ENCODE data around the gene PPP1R7. TPM values are rescaled to one million over a fixed set of nuclear protein-coding genes. Genes with fewer than 3 reads are reported as not detected.
A peak's percentile ranks its signal among the peaks of the same experiment; 100 is the strongest.

PPP1R7 gene
- total RNA-seq, 1 donor: 46.7 TPM

- H3K27ac ChIP-seq (ENCODE audit: low read depth, low read length): no peak overlapping the region
- DNase-seq (ENCODE audit: insufficient read length, low spot score, missing footprints): peak; percentile 77
- H3K4me3 ChIP-seq (ENCODE audit: insufficient read depth, low read length): no peak overlapping the region
- no peaks in the 10 kb centered on the region for H3K9me3 ChIP-seq (ENCODE audit: low read depth, low read length)
- no peak overlapping the region for H2AFZ ChIP-seq (ENCODE audit: low read length)
- H3K4me2 ChIP-seq (ENCODE audit: insufficient read depth, low read length): no peak overlapping the region
- no peaks in the 10 kb centered on the region for H3K36me3 ChIP-seq (ENCODE audit: insufficient read depth, low read length)
- TF ChIP-seq CTCF (IDR thresholded peaks at IDR 0.05; ENCODE audit: extremely low read depth, low read depth, low read length): no peak
- H3K27me3 ChIP-seq (ENCODE audit: insufficient read depth, low read length): no peaks in the 10 kb centered on the region
- no peaks in the 10 kb centered on the region for H3K79me2 ChIP-seq (ENCODE audit: insufficient read depth, low read length)
- H3K4me1 ChIP-seq (ENCODE audit: insufficient read depth, low read length): no peaks in the 10 kb centered on the region
- no peaks in the 10 kb centered on the region for H4K20me1 ChIP-seq (ENCODE audit: insufficient read depth, low read length)
Observed at GRCh38 chr2:241133436-241133820, 16.8 kb upstream of the PPP1R7 start.

GRCh38 chr2:241134711-241135110, 15.6 kb upstream of the PPP1R7 start:
- H3K9me3 ChIP-seq (ENCODE audit: low read depth, low read length): no peaks in the 10 kb centered on the region
- no peaks in the 10 kb centered on the region for H3K36me3 ChIP-seq (ENCODE audit: insufficient read depth, low read length)
- no peak overlapping the region for H3K27ac ChIP-seq (ENCODE audit: low read depth, low read length)
- no peak overlapping the region for H3K4me3 ChIP-seq (ENCODE audit: insufficient read depth, low read length)
- no peaks in the 10 kb centered on the region for H4K20me1 ChIP-seq (ENCODE audit: insufficient read depth, low read length)
- H3K79me2 ChIP-seq (ENCODE audit: insufficient read depth, low read length): no peaks in the 10 kb centered on the region
- DNase-seq (ENCODE audit: insufficient read length, low spot score, missing footprints): peak; percentile 65
- no peak overlapping the region for H2AFZ ChIP-seq (ENCODE audit: low read length)
- no peaks in the 10 kb centered on the region for H3K4me1 ChIP-seq (ENCODE audit: insufficient read depth, low read length)
- no peaks in the 10 kb centered on the region for H3K27me3 ChIP-seq (ENCODE audit: insufficient read depth, low read length)
- no peak for TF ChIP-seq CTCF (IDR thresholded peaks at IDR 0.05; ENCODE audit: extremely low read depth, low read depth, low read length)
- H3K4me2 ChIP-seq (ENCODE audit: insufficient read depth, low read length): no peak overlapping the region

- H3K4me1 ChIP-seq (ENCODE audit: insufficient read depth, low read length): no peaks in the 10 kb centered on the region
- H3K36me3 ChIP-seq (ENCODE audit: insufficient read depth, low read length): no peaks in the 10 kb centered on the region
- no peaks in the 10 kb centered on the region for H4K20me1 ChIP-seq (ENCODE audit: insufficient read depth, low read length)
- DNase-seq (ENCODE audit: insufficient read length, low spot score, missing footprints): peak; percentile 60
- no peak overlapping the region for H2AFZ ChIP-seq (ENCODE audit: low read length)
- H3K79me2 ChIP-seq (ENCODE audit: insufficient read depth, low read length): no peaks in the 10 kb centered on the region
- no peak for TF ChIP-seq CTCF (IDR thresholded peaks at IDR 0.05; ENCODE audit: extremely low read depth, low read depth, low read length)
- H3K27ac ChIP-seq (ENCODE audit: low read depth, low read length): no peak overlapping the region
- H3K27me3 ChIP-seq (ENCODE audit: insufficient read depth, low read length): no peaks in the 10 kb centered on the region
- H3K9me3 ChIP-seq (ENCODE audit: low read depth, low read length): no peaks in the 10 kb centered on the region
- no peak overlapping the region for H3K4me3 ChIP-seq (ENCODE audit: insufficient read depth, low read length)
- no peak overlapping the region for H3K4me2 ChIP-seq (ENCODE audit: insufficient read depth, low read length)
Observed at GRCh38 chr2:241135737-241136136, 14.5 kb upstream of the PPP1R7 start.

- H3K36me3 ChIP-seq (ENCODE audit: insufficient read depth, low read length): no peaks in the 10 kb centered on the region
- peak; percentile 66 for DNase-seq (ENCODE audit: insufficient read length, low spot score, missing footprints)
- H3K9me3 ChIP-seq (ENCODE audit: low read depth, low read length): no peaks in the 10 kb centered on the region
- no peaks in the 10 kb centered on the region for H3K79me2 ChIP-seq (ENCODE audit: insufficient read depth, low read length)
- no peaks in the 10 kb centered on the region for H3K27me3 ChIP-seq (ENCODE audit: insufficient read depth, low read length)
- no peak overlapping the region for H3K4me2 ChIP-seq (ENCODE audit: insufficient read depth, low read length)
- H4K20me1 ChIP-seq (ENCODE audit: insufficient read depth, low read length): no peaks in the 10 kb centered on the region
- no peak overlapping the region for H2AFZ ChIP-seq (ENCODE audit: low read length)
- H3K4me3 ChIP-seq (ENCODE audit: insufficient read depth, low read length): no peak overlapping the region
- no peak overlapping the region for H3K27ac ChIP-seq (ENCODE audit: low read depth, low read length)
- no peaks in the 10 kb centered on the region for H3K4me1 ChIP-seq (ENCODE audit: insufficient read depth, low read length)
- TF ChIP-seq CTCF (IDR thresholded peaks at IDR 0.05; ENCODE audit: extremely low read depth, low read depth, low read length): no peak
Observed at GRCh38 chr2:241136191-241136590, 14.1 kb upstream of the PPP1R7 start.

Data from osteoblast (primary cell).